Measurements from ENCODE around the gene PACRG.
"Not testable (repeated sequence)": the region's sequence is repeated elsewhere in the genome, so short reads cannot be mapped to it uniquely, and the experiment has no call there.

PACRG gene

GRCh38 chr6:162941128-162941527 is 213.4 kb downstream of the PACRG start:
- DNase-seq (ENCODE audit: low spot score) = no peak

DNA sequence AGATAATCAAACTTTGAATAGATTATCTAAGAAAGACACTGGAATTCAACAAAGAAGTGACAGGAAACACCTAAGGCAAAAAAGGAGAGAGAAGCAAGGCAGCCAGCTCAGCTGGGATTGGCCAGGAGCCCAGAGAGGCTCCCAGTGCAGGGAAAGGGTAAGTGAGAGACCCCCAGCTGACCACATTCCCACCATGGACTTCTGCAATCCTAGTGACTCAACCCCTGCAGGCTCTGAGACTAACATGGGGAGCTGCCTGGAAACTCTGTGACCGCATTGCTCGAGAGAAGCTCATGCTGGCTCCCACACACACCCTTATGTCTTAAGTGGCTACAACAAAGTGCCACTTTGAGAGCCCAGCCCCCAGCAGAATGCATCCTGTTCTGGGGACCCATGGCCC is 215.1 kb downstream of the PACRG start:
- DNase-seq (ENCODE audit: low spot score) = no peak

DNA sequence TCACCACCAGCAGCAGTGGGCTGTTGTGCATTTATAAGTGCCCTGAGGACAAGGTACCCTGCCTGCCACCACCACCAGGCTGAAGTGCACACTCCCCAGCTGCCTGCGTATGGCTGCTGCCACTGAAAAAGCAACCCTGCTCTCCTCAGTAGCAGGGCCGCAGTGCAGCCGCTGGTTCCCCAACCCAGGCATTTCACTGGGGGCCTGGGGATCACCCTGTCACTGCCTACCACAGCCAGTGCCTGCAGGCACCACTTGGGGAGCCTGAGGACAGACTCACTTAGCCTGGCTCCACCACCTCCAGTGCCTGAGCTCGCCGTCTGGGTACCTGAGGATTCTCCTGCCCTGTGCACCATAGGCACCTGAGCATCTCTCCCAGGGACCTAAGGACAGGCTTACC is 215.6 kb downstream of the PACRG start:
- DNase-seq (ENCODE audit: low spot score) = no peak

- DNase-seq (ENCODE audit: low spot score) = peak; percentile 52
Measured at GRCh38 chr6:162951164-162951743, 223.5 kb downstream of the PACRG start.

DNA sequence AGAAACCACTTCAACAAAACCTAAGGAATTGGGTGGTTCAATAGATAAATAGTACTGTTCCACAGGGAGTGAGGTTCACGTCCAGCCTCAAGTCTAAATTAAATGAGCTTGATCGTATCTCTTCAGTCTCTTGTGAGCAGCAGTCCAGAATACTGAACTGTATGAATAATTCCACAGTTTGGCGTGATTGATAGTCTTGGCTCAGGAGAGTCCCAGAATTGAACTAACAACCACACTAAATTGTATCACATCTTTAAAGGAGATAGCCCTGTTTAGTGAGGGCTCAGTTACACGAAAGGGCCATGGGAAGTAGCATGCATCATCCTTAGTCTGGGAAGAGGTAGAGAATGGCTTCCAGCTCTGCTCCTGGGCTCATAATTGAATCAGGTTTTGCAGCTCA is 224.6 kb downstream of the PACRG start:
- DNase-seq (ENCODE audit: low spot score) = peak; percentile 99

DNA sequence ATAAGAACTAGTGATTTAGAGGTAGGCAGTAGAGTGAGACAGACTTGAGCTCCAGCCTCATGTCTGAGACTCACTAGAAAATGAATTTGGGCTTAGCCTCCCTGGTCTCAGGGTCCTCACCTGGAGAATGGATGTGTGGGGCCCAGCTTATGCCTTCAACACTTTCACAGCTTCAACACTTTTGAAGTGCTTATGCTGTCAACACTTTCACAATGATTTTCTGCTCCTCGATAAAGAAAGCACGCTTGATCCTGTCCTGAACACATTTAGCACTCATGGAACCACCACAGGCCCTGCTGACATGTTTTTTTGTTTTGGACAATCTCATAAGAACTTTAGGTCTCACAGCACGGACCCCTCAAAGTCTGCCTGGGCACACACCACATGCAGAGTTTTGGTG is 229.3 kb downstream of the PACRG start:
- no peak for DNase-seq (ENCODE audit: low spot score)

DNA sequence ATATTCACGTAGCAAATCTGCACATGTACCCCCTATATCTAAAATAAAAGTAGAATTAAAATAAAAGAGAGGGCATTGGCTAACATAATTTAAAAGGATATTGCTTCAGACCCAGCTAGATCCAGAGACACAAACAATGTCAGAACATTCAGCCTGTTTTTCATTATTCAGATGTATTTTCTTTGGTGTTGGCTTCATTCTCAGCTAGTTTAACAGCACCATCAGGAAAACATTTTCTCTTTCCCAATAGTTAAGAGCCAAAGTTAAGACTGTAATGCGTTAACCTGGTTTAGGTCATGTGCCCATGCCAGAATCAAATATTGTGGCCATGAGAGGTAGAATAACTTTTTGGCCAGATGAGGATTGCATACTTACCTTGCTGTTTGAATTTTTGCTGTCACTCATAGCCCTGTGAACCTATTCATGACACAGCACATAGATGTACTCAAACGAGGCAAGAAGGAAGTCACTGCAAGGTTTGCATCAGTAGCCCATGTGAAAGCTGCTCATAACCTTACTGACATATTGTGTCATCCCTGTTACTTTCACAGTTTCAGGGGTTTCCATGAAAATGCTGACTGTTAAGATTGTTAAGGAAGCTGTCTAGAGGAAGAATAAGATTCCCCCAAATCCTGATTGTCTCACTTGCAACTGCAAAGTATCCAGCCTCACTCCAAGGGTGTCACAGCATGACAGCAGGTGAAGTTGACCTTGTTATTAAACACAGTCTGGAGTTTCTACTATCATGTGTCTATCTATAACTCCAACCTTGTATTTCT is 233.1 kb downstream of the PACRG start:
- DNase-seq (ENCODE audit: low spot score) = no peak

DNA sequence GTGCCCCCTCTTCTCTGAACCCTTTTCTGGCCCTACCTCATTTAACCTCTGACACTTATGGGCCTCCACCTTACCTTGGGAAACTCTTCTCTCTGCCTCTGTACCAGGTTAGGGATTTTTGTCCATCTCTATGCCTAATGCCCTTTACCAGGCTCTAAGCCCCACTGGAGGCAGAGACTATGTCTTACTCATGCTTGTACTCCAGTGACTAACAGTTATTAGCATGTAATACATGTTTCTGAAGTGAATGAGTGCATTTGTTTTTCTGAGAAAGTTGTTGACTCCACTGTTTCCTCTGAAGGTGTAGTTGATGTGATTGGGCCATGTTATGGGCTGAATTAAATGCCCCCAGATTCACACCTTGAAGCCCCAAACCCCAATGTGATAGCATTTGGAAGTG is 234.3 kb downstream of the PACRG start:
- DNase-seq (ENCODE audit: low spot score) = no peak

- no peak for DNase-seq (ENCODE audit: low spot score)
Measured at GRCh38 chr6:162963861-162964260, 236.1 kb downstream of the PACRG start.

DNA sequence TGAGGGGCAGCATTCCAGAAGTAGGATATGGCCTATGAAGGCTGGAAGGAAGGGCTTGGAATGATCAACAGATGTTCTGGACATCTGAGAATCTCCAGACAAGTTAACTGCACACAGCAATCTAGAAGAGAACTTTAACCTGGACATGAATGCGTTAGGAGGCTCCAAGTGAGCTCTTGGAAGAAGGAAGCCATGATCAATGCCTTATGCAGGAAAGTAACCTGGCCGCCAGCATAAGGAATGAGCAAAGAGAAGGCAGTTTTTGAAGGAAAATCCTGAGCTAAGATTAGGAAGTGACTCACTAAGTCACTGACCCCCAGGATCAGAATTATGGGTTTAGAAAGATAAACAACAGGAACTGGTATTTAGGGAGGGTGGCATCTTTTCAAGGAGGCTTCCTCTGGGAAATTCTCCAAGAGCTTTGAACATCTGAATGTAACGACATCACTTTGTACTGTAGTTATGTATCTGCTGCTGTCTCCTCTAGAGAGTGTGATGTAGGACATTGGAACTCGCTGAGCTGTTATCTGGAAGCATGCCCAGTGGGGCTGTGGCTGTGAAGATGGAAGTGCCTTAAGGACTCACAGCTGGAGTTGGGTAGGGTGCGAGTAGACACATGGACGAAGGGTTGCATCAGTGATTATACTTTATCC is 236.8 kb downstream of the PACRG start:
- DNase-seq (ENCODE audit: low spot score) = no peak

DNA sequence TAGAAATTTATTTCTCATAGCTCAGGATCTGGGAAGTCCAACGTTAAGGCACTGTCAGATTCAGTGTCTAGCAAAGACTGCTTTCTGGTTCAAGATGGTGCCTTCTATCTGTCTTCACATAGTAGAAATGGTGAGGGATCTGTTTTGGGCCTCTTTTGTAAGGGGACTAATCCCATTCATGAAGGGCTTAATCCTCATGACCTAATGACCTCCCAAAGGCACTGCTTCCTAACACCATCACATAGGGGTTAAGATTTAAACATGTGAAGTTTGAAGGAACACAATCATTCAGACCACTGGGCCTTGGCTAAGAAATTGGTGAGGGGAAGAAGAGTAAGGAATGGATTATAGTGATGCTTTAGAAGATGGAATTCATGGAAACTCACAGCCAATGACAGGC is 237.6 kb downstream of the PACRG start:
- no peak for DNase-seq (ENCODE audit: low spot score)

DNA sequence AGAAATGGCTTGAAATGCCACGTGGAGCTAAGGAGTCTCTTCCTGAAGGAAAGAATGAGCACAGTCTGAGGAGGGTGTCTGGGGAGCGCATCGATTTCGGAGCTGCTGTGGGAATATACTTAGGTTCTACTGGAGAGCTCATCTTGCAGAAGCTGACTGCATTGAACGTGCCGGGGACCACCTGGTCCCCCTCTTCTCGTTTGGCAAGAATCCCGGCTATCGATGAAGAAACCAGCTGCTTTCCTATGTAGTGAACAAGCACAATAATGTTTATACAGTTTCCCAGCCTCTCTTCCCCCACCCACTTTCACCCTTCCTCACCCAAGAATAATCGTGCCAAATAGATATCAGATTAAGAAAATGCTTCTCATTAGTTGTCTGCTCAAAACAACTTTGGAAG is 242.5 kb downstream of the PACRG start:
- no peak for DNase-seq (ENCODE audit: low spot score)

DNA sequence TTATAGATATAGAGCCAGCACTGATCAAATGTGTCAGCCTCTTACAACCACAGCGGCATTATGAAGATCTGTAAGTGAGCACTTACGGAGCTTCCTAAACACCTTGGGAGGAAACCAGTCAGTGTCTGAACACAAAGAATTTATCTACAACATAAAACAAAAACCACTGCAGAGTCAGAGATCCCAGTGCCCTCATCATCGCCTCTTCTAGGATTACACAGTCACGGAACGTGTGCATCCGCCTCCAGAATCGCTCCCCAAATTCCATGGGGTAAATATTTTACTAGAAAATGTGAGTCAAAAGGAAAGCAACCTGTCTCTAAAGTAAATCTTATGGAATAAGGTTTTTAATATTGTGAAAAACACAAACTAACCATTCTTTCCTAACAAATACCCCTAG is 243.6 kb downstream of the PACRG start:
- no peak for DNase-seq (ENCODE audit: low spot score)

DNA sequence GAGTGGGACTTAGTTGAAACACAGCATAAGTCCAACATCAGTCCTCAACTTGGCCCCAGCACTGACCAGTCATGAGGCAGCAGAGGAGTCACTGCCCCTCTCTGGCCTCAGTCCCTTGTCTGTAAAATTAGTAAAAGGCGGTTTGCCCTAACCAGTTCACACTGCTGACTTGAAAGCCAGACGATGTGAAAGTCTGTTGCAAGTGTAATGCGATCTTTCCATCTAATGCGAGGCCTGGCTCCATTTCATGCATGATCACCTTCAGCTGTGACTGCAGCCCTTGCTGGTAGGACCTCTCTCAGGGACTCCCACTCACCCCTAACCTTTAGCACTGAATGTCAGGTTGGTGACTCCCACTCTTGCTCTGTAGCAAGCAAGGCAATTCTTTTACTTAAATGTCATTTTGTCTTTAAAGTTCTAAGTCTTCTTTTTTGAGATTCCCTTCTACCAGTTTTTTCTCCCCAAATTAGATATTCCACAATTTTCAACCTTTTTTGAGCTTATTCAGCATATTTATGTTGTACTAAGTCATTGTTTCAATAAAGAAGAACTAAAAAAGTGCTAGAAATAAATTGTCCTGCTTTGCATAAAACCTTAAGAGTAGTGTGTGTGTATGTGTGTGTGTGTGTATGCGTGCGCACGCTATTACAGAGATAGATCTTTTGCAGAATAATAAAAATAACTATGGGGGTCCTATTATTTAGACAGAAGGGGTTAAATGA is 245.5 kb downstream of the PACRG start:
- DNase-seq (ENCODE audit: low spot score) = peak; percentile 84

- no peak for DNase-seq (ENCODE audit: low spot score)
Measured at GRCh38 chr6:162973980-162974379, 246.2 kb downstream of the PACRG start.

GRCh38 chr6:162974685-162975084 is 246.9 kb downstream of the PACRG start:
- DNase-seq (ENCODE audit: low spot score) = no peak

GRCh38 chr6:162976141-162976540 is 248.4 kb downstream of the PACRG start:
- DNase-seq (ENCODE audit: low spot score) = peak; percentile 50

DNA sequence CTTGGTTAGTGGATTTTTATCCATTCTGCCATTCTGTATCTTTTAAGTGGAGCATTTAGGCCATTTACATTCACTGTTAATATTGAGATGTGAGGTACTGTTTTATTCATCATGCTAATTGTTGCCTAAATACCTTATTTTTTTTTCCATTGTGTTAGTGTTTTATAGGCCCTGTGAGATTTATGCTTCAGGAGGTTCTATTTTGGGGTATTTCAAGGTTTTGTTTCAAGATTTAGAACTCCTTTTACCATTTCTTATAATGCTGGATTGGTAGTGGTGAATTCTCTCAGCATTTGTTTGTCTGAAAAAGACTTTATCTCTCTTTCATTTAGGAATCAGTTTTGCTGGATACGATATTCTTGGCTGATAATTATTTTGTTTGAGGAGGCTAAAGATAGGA is 255.5 kb downstream of the PACRG start:
- DNase-seq (ENCODE audit: low spot score) = not testable (repeated sequence)

DNA sequence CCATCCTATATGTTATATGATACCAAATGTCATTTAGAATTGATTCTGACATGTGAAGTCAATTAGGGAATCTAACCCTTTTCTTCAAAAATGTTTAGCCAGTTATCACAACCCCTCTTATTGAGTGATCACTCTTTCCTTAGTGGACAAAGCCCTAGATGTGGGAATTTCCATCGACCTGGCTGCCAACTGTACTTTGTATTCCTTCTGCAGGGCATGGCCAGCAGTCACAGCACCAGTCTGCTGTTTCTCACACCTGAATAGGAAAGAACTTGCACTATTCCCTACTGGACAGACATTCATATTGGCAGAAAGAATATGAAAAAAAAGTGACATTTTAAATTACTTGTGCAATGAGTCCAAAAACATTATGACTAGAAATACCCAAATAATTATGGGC is 271.0 kb downstream of the PACRG start:
- DNase-seq (ENCODE audit: low spot score) = no peak

- no peak for DNase-seq (ENCODE audit: low spot score)
Measured at GRCh38 chr6:162999575-163000285, 272.0 kb downstream of the PACRG start.

DNA sequence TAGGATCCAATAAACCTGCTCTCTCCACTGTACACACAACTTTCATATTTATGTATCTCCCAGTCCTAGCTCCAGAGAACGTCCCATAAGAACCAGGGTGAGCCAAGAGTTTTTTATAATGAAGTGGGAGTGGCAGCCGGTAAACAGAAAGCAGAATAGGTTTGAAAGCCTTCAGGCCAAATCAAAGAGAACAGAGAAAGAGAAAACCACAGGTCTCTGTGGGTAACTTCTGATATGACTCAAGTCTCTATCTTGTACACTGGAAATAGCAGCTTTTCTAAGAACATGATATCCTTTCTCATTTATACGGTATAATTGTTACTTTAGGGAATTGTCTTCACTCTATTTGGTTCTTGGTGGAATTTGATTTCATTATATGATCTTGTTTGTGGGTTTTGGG is 273.6 kb downstream of the PACRG start:
- no peak for DNase-seq (ENCODE audit: low spot score)

- no peak for DNase-seq (ENCODE audit: low spot score)
Measured at GRCh38 chr6:163008186-163008585, 280.4 kb downstream of the PACRG start.

All from SK-N-DZ (cell line).